ENCODE measurements around the gene PUS1.

GRCh38 chr12:131946757-131947156 is 17.7 kb downstream of the PUS1 start:
- no peak for TF ChIP-seq SIN3A (conservative IDR thresholded peaks at IDR 0.05 in 1 of 2, IDR thresholded peaks at IDR 0.05 in 1 of 2; ENCODE audit: low read depth in 1 of 2, low read length in 2 of 2)
- no peak for TF ChIP-seq CTCF (IDR thresholded peaks at IDR 0.05; ENCODE audit: control extremely low read depth in 1 of 3, insufficient read depth in 1 of 3, low read depth in 1 of 3, low read length in 3 of 3)
- no peak for TF ChIP-seq GABPA (IDR thresholded peaks at IDR 0.05; ENCODE audit: borderline replicate concordance, insufficient read depth, low read length)
- TF ChIP-seq POLR2AphosphoS5 (IDR thresholded peaks at IDR 0.05; ENCODE audit: low read depth, low read length), result 0 out of 2 replicates have a peak, but pooled peaks have one; percentile 21
- TF ChIP-seq BCL11A (IDR thresholded peaks at IDR 0.05; ENCODE audit: low read depth in 2 of 2, low read length in 2 of 2), result no peak
- no peak for TF ChIP-seq EP300 (IDR thresholded peaks at IDR 0.05; ENCODE audit: borderline replicate concordance in 1 of 2, low read depth in 2 of 2, low read length in 2 of 2)
- no peak for TF ChIP-seq MAFK (IDR thresholded peaks at IDR 0.05; ENCODE audit: low read depth, low read length)
- TF ChIP-seq USF2 (IDR thresholded peaks at IDR 0.05; ENCODE audit: low read length), result no peak
- no peak for TF ChIP-seq EGR1 (IDR thresholded peaks at IDR 0.05; ENCODE audit: borderline replicate concordance, low read depth, low read length)
- no peak for TF ChIP-seq POLR2A (IDR thresholded peaks at IDR 0.05; ENCODE audit: control extremely low read depth in 1 of 2, low read depth in 2 of 2, low read length in 2 of 2)
